ENCODE results near the gene PACSIN1.

The PACSIN1 gene

DNA sequence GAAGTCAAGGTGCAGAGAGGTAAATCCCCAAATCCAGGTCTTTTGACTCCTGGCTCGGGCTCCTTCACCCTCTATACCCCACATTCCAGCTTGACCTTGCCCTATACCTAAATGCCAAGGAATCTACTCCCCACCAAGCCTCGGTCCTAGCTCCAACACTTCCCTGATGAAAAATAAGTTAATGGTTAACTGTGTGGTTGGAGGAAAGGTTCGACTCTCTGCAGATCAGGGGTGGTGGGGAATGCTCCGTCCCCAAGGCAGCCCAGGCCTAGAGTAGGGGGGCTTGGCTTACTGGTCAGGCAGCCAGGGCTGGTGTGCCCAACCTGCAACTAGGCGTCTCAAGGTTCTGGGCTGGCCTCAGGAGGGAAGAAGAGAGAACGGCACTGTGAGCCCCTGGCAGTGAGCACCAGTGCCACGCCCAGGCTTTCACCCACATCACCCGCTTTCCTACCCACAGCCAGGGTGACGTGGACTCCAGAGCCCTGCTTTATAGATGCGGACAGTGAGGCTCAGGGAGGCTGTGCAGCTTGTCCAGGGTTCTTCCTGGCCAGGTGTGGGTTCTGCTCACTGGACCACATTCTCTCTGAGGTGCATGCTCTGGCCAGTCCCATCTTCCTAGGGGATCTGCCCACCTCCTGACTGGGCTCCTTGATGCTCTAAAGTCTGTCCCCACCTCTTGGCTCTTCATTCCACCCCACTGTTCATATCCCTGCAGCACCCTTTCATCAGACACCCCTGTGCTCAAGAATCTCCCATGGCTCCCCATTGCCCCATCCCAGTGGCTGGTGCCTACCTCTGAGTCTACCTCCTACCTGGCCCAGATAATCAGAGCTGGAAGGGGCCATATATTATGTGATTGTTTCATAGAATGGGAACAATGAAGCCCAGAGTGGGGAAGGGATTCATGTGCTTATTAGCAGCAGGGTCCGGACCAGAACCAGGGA lies 82.1 kb downstream of the PACSIN1 start:
- DNase-seq = no peak

DNA sequence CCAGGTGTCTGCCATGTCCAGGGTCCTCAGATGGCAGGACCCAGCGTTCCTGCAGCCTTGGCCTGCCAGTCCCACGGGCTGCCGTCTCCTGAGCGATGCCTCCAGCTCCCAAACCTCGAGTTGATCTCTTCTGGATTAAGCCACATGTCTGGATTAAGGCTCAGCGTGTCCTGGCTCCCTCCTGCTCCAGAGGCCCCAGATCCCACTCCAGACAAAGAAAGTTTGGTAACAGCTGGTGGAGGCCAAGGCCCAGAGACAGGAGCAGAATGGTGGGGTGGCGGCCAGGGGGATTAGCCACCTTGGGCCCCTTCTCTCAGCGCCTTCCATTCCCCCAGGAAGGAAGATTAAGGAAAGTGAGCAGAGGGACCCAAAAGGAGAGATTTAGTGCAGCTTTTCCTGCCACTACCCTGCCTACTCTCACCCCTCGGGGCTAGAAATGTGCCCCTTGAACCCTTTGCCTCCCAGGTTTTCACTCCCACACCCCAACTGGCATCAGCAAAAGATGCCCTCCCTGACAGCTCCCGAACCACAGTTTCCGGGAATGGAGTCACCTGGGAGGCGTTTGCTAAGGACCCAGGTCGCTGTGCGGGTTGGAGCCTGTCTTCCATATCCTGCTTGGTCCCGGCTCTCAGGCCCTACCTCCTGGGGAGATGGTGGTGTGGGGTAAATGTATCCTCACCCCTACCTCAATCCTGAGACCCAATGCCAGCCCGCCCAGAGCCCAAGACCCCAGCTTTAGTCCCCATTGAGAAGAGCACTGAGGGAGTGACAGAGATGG lies 83.3 kb downstream of the PACSIN1 start:
- no peak for DNase-seq

DNA sequence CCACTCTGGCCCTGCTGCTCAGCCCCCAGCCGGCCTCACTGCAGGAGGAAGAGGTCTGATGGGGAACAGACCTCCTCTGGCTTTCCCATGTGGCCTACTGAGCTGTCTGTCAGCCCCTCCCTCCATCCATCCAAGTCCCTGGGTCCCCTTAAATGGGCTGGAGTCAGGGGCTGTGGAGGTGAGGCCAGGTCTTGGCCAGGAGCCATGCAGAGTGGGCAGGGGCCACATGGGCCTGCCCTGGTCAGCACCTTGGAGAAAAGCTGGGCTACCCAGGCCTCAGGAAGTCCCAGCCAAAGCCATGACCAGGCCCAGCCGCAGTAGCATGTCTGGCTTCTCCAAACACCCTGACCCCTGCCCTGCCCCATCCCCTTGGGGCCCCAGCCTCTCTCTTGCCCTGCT lies 83.9 kb downstream of the PACSIN1 start:
- DNase-seq = no peak

DNA sequence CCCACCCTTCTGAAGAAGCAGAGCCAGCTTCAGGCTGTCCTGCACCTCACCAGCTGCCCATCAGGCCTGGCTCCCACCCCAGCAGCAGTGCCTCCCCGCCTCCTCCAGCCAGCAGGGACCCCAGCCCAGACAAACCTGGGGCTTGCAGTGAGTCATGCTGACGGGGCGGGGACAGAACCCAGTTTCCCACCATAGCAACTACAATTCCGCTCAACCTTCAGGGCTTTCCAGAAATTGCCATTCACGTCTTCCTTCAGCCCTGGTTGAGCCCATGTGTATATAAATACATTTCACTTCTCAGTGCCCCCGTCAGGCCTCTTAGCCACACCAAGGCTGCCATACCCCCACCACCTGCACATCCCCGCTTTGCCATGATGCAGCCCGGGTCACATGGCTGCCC lies 85.8 kb downstream of the PACSIN1 start:
- DNase-seq = no peak

DNA sequence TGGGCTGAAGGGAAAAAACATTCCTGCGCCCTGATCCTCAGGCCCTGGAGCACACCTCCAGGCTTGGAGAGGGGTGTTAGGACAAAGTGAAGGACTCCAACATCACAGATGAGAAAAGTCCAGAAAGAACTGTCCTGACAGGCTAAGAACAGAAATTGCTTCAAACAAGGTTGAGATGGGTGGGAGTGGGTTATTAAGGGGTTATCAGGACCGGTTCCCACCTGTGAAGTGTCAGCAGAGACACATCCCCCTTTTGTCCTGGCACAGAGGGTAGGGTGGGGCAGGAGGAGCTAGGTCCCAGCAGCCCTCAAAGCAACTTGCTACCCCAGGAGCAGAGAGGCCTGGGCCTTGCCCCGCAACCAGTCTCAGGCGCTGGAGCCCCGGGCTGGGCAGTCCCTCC lies 86.7 kb downstream of the PACSIN1 start:
- DNase-seq = no peak

DNA sequence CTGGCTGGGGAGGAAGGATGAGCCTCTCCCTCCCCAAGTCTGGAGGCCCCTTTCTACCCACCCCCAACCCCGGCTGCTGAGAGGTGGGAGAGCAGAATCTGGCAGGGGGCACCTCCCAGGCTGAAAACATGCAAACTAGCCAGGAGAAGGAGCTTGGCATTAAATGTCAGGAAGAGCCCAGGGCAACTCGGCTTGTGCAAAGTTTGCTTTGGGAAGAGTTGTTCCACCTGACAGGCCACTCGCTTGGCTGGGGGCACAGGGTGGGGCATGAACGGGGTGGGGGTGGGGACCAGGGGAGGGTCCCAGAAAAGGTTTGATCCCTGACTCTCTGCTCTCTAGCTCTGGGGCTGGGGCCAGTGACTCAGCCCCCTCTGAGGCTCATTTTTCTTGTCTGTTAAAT lies 87.3 kb downstream of the PACSIN1 start:
- DNase-seq = no peak

DNA sequence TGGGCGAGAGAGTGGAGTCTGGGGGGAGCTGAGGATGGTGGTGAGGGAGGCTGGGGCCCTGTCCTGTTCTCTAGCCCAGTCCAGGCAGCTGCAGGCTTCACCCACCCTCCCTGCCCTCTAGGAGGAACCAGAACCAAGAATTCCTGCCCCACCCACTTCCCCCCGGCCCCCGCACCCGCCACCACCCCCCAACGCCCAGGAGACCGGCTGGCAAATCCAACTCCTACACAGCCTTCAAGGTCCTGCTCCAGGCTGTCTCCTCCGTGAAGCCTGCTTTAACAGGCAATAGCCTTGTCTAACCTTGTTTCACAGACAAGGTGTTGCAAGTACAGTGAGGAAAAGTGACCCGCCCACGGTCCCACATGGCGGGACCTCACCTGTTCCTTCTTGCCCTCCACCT lies 87.9 kb downstream of the PACSIN1 start:
- no peak for DNase-seq

DNA sequence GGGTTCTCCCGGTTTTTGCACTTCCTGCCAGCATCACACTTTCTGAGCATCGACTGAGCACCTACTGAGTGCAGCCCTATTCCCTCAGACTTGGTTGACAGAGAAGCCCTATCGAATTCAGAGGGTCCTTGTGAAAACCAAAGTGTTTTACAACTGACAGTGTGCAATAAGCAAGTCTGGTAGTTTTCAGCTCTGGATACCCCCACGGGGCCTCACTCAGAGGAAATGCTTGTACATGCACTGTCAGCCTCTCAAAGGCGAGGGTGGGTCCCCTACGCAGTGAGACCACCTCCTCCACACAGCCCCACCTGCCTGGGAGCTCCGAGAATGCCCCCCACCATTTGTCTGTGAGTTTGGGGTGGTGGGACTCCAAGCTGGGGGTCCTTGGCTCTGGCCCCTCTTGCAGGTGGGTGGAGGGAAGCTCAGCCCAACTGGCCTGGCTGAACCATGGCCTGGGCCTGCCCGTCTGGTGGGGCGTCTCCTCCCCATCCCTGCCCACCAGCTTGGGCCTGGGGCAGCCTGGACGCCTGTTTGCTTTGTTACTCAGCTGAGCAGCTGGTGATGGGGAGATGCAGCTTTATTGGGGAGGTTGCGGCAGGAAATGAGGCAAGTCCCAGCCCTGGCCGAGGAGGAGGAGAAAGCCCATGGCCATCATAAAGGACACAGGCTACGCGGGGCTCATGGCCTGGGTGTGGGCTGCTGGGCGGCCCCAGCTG lies 88.6 kb downstream of the PACSIN1 start:
- no peak for DNase-seq

DNA sequence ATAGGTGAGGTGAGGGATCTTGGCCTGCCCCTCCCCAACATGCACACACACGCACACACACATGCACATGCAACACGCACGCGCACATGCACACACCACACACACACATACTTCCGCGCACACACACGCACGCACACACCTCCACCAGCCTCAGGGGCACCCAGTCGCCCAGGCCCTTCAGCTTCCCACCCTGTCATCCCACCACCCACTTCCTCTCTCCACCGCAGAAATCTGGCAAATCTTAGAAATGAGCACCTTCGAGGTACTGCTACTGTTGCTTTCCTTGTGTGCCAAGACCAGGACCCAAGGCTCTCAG lies 89.1 kb downstream of the PACSIN1 start:
- no peak for DNase-seq

DNA sequence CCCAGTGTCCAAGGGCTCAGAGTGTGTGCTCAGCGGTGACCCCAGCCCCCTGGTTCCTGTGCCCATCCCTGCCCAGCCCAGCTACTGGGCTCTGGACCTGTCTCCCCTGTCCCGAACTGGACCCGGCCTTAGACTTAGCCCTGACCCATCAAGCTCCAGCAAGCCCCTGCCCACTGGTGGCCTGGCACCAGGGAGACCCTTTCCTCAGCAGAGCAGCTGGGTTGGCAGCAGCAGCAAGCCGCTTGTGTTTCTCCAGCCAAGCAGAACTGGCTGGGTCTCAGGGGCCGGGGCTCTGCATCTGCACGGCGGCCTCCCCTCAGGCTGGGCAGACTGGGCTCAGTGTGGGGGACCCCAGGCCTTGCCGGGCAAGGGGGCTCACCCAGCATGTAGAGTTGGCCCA lies 89.5 kb downstream of the PACSIN1 start:
- no peak for DNase-seq

DNA sequence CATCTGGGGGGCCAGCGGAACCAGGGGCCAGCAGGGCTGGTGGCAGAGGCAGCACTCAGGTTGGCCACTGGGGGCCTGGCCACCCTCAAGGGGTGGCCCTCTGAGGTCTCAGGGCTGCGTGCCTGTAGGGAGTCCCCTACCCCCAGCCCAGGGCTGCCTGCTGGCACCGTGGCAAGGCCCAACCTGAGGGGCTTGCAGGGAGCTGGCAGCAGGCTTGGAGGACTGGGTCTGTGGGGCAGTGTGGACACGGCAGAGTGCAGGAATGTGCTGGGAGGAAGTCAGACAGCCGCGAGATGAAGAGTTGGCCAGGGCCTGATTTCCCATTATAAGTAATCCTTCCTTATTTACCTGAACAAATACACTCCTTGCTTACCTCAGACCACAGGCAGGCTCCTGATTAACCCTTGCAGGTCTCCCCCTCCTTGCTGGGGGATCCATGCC lies 90.2 kb downstream of the PACSIN1 start, which contains the start of gene SPDEF:
TSS of gene SPDEF (minus strand) at position 299 of the 441 bp plus-strand sequence. CDS start 11,874 bp downstream, outside the sequence.
- DNase-seq = no peak

DNA sequence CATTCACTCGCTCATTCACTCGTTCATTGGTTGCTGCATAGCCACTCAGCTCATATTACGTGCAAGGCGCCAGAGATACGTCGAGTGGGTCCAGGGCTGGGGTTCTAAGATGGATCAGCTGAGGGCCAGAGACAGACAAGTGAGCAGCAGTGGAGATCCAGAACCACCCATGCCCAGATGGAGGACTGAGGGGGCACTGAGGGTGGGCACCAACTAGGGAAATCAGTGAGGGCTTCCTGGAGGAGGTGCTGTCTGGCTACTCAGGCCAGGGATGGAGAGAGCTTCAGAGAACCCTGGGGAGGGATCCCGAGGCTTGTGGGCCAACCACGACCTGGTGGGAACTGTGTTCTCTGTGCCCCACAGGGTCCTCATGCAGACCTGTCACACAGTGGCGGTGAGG lies 90.6 kb downstream of the PACSIN1 start:
- DNase-seq = no peak

DNA sequence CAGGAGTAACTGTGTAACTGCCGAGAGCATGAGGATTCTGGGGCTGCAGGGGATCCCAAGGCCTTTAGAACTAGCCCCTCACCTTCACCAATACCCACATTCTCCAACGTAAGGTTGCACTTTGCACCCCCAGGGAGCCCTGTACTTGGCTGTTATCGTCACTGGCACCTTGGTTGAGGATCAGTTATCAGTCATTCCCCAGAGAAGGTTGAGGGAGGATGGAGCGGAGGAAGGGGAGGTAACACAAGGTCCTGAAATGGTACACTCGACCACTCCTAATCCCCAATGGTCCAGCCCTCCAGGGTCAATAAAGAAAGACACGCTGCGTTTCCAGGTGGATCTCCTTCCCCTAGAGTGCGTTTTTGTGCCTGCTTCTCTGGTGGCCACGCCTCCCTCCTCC lies 91.4 kb downstream of the PACSIN1 start:
- DNase-seq = no peak

DNA sequence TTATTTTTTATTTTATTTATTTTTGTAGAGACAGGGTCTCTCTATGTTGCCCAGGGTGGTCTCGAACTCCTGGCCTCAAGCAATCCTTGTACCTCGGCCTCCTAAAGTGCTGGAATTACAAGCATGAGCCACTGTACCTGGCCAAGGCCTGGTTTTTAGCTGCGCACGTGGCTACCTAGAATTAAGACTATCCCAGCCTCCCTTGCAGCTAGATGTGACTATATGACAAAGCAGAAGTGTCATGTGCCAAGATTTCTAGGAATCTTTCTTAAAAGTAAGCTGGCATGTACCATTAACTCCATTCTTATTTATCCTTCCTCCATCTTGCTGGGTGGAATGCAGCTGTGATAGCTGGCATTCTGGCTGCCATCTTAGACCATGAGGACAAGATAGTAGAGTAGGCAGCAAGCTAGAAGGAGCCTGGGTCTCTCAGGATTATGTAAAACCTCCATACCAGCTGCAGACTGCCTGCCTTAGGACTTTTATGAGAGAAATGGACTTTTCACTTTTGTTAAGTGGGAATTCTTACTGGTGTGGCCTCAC lies 92.4 kb downstream of the PACSIN1 start:
- no peak for DNase-seq

DNA sequence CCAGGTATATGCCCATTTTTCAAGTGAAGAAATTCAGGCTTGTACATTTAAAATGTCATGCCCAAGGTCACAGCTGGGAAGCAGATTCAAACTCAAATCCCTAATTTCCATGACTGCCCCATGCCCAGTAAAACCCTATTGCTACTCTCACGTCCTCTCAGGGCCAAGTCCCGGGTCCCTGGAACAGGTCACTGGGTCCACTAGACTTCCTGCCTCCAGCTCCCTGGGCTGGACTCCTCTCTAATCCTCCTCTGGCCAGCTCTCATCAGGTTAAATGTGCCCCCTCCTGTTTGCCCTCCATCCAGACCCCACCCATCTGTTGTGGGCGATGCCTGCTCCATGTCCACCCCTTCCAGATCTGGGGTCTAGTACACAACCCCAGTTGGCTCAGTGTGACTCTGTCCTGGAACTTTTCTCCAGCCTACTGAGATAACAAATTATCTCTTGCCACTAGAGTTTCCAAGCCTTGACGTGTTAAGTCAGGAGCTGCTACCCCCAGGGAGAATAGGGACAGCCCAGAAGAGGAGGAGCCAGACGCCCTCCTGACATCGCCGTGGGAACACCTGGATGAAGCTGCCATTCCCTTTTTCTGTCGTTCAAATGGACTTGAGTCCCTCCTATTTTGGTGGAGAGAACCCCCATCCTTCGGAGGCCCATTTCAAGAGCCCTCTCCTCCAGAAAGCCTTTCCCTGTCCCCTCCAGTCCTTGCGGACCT lies 93.9 kb downstream of the PACSIN1 start:
- no peak for DNase-seq

DNA sequence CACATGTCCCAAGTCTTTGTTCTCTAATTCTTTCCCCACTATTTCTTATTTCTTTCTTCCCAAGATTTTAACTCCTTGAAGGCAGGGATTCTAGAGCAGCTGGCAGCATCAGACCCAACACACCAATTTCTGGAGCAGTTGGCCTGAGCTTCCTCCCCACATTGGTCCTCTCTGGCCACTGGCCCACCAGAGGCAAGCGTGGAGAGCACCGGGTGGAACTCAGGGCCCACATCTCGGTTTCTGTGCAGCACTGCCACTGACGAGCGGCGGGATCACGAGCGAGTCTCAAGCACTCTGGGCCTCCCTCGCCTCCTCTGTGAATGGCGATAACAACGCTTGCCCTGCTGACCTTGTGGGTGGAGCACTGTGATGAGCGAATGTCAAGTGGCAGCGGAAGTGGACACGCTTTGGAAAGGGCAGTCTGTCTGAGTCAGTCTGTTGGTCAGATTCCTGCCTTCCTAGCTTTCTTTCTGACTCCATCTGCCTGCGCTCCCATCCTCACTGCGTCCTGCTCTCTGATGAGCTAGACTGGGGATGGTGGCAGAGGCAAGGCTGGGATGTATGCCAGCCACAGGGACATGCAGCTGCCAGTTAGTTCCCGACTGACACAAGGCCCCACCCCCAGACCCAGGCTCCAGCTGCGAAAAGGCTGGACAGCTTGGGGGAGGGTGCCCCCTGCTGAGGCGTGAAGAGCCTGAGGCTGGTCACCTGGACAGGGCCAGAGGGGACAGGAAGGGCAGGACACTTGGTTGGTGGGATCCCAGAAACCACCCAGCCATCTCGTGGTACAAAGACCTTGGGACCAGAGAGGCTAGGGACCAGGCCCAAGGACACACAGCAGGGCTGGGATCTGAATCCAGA lies 94.7 kb downstream of the PACSIN1 start:
- no peak for DNase-seq

DNA sequence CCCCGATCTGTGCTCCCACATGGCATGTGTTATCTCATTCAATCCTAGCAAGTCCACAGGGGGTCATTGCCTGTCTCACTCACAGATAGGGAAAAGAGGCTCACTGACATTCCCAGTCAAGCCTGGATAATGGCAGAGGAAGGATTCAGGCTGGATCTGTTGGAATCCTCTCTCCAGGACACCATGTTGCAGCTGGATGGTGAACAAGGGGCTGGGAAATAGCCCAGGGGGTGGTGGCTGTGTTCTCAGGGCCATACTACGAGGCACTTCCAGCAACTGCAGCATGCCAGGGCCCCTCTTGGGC lies 95.3 kb downstream of the PACSIN1 start:
- DNase-seq = no peak

DNA sequence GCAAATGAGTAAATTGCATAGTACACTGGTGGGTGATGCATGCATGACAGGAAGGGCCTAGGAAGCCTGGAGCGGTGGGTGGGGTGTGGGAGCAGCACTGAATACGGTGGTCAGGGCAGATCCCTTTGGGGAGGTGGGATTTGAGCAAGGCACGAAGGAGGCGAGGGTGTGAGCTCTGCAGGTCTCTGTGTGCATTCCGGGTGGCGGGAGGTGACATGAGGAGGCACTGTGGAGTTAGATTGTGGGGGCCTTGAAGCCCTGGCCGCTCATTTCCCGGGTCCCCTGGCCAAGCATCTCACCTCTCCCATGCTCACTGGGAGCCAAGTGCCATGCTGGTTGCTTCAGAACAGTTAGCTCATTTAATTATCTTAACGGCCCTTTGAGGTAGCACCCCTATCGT lies 96.5 kb downstream of the PACSIN1 start:
- DNase-seq = no peak

DNA sequence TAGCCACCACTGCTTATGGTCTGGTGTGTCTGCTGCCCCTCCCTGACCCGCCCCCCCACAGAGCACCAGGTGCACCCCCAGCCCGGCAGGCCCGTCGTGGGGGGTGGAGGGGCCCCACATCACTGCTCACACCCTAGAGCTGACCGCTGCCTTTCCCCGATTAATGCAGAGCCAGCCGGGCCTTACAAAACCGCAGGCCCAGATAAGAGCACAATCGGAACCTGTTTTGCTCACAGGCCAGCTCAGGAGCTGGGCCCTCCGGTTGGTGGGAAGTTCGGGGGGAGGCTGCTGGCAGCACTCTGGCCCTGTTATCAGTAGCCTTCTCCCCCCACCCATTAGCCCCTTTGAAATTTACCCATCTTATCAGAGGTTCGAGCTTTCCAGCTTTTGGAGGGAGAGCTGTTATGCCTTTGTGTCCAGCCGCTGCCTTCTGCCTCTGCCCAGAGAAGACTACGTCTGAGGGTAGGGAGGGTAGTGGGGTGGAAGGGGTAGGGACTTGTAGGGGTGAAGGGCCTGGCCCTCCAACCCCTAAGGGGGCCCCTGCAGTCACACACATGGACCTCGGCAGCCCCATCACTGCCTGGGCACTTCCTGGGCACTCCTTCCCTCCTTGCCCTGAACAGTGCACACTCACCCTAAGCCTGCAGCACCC lies 97.1 kb downstream of the PACSIN1 start:
- no peak for DNase-seq

DNA sequence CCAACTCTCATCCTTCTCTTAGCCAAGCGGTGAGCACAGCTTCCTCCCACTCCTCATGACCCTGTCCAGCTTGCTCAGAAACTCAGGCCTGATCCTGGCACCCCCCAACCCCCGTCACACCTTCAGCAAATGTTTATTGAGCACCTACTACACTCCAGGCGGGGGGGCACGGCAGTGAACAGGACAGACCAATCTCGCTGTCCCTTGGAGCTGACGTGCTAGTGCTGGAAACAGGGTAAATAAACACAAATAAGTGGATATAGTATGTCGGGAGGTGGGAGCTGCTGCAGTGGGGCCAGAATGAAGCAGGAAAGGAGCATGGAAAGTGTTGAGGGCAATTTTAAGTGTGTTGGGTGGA lies 97.6 kb downstream of the PACSIN1 start:
- DNase-seq = no peak

DNA sequence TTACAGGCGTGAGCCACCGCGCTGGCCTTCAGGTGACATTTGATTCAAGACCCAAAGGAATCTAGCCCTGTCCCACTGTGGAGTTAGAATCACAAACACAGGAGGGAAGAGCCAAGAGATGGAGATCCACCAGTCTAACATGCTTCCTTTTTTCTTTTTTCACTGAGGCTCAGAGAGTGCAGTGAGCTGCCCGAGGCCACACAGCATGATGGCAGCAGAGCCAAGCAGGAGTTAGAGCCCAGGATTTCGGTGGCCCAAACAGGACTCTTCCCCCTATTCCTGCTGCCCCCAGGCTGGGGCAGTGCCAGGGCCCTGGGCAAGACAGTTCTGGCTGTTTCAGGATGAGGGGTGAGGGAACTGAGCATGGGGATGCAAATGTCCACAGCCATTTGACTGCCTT lies 98.3 kb downstream of the PACSIN1 start:
- no peak for DNase-seq

Measured in cortex of kidney (tissue), 1 donor.